SK-N-SH treated with all-trans-retinoic acid at 6 μM for 48 hours (cell line): ENCODE measurements around the gene IL17RB.

ENCODE experiments used
- ATAC-seq: fragments of 200-7000 bp; cut with Tn5 transposase; 3 replicates; pipeline ENCODE4 v1.9.1; 2020; ENCODE audit warnings: mild to moderate bottlenecking, moderate library complexity
- ARNTL ChIP-seq: fragments of 450-650 bp; formaldehyde crosslinking; IDR thresholded peaks from 2 replicates; pipeline ENCODE4 v1.5.0; 2020; ENCODE audit warnings: low read depth, mild to moderate bottlenecking, moderate library complexity, borderline replicate concordance
- BACH2 ChIP-seq: fragments of 250-450 bp; sonication (Bioruptor Pico); IDR thresholded peaks from 2 replicates; pipeline ENCODE4 v1.9.0; 2021; ENCODE audit warnings: mild to moderate bottlenecking, borderline replicate concordance
- CREB5 ChIP-seq: fragments of 250-450 bp; sonication (Bioruptor Pico); IDR thresholded peaks from 2 replicates; pipeline ENCODE4 v1.5.1; 2020; ENCODE audit warnings: low read depth, mild to moderate bottlenecking, moderate library complexity
- CSDC2 ChIP-seq: fragments of 250-450 bp; sonication (Bioruptor Pico); IDR thresholded peaks from 2 replicates; pipeline ENCODE4 v1.5.0; 2020; ENCODE audit warnings: mild to moderate bottlenecking, moderate library complexity
- CSRNP3 ChIP-seq: fragments of 250-450 bp; sonication (Bioruptor Pico); IDR thresholded peaks from 2 replicates; pipeline ENCODE4 v1.5.1; 2021; ENCODE audit warnings: mild to moderate bottlenecking, moderate library complexity
- ESRRG ChIP-seq: fragments of 250-450 bp; sonication (Bioruptor Pico); IDR thresholded peaks from 2 replicates; pipeline ENCODE4 v1.6.1; 2021; ENCODE audit warnings: mild to moderate bottlenecking
- GLIS3 ChIP-seq: fragments of 250-450 bp; sonication (Bioruptor Pico); IDR thresholded peaks from 2 replicates; pipeline ENCODE4 v1.5.0; 2020; ENCODE audit warnings: mild to moderate bottlenecking, moderate library complexity
- ISL1 ChIP-seq: fragments of 250-450 bp; sonication (Bioruptor Pico); IDR thresholded peaks from 2 replicates; pipeline ENCODE4 v2.1.2; 2022; ENCODE audit warnings: mild to moderate bottlenecking, moderate library complexity
- OSR1 ChIP-seq: fragments of 250-450 bp; sonication (Bioruptor Pico); IDR thresholded peaks from 2 replicates; pipeline ENCODE4 v1.8.0; 2022; ENCODE audit warnings: moderate library complexity, mild to moderate bottlenecking, inconsistent platforms
- POU6F1 ChIP-seq: fragments of 250-450 bp; sonication (Bioruptor Pico); IDR thresholded peaks from 2 replicates; pipeline ENCODE4 v1.8.0; 2021; ENCODE audit warnings: low read depth, mild to moderate bottlenecking, moderate library complexity, borderline replicate concordance
- PPARA ChIP-seq: fragments of 250-450 bp; sonication (Bioruptor Pico); IDR thresholded peaks from 2 replicates; pipeline ENCODE4 v1.5.0; 2020; ENCODE audit warnings: mild to moderate bottlenecking, borderline replicate concordance
- RARB ChIP-seq: fragments of 250-450 bp; sonication (Bioruptor Pico); IDR thresholded peaks from 2 replicates; pipeline ENCODE4 v1.8.0; 2021; ENCODE audit warnings: mild to moderate bottlenecking, moderate library complexity
- SNAI2 ChIP-seq: fragments of 250-450 bp; sonication (Bioruptor Pico); IDR thresholded peaks from 2 replicates; pipeline ENCODE4 v1.5.0; 2020; ENCODE audit warnings: mild to moderate bottlenecking, moderate library complexity
- TCF4 ChIP-seq: fragments of 250-450 bp; sonication (Bioruptor Pico); IDR thresholded peaks from 2 replicates; pipeline ENCODE4 v1.8.0; 2021; ENCODE audit warnings: mild to moderate bottlenecking, moderate library complexity, borderline replicate concordance
- TOX ChIP-seq: fragments of 250-450 bp; sonication (Bioruptor Pico); IDR thresholded peaks from 2 replicates; pipeline ENCODE4 v1.8.0; 2021; ENCODE audit warnings: mild to moderate bottlenecking, moderate library complexity, borderline replicate concordance
- TSHZ2 ChIP-seq: fragments of 250-450 bp; sonication (Bioruptor Pico); IDR thresholded peaks from 2 replicates; pipeline ENCODE4 v1.5.0; 2020; ENCODE audit warnings: mild to moderate bottlenecking, moderate library complexity
- ZFP30 ChIP-seq: fragments of 450-650 bp; formaldehyde crosslinking; IDR thresholded peaks from 2 replicates; pipeline ENCODE4 v1.5.0; 2022; ENCODE audit warnings: mild to moderate bottlenecking, moderate library complexity
- ZNF565 ChIP-seq: fragments of 450-650 bp; formaldehyde crosslinking; conservative IDR thresholded peaks from 2 replicates; pipeline ENCODE4 v1.5.0; 2020; ENCODE audit warnings: low read depth, mild to moderate bottlenecking, moderate library complexity
- ZNF70 ChIP-seq: fragments of 450-650 bp; formaldehyde crosslinking; IDR thresholded peaks from 2 replicates; pipeline ENCODE4 v1.5.0; 2020; ENCODE audit warnings: mild to moderate bottlenecking, moderate library complexity
- ZNF8 ChIP-seq: fragments of 450-650 bp; formaldehyde crosslinking; IDR thresholded peaks from 2 replicates; pipeline ENCODE4 v1.5.0; 2020; ENCODE audit warnings: mild to moderate bottlenecking, moderate library complexity

IL17RB gene

GRCh38 chr3:53800041-53800906, 46.1 kb upstream of the IL17RB start:
- ATAC-seq = no peak
- TF ChIP-seq BACH2 (no peak), OSR1 (no peak), ZNF565 (CRISPR knock-in tag) (no peak), TOX (no peak)

- ATAC-seq = no peak
- TF ChIP-seq CSDC2 (CRISPR knock-in tag) (no peak), CSRNP3 (CRISPR knock-in tag) (no peak), ARNTL (CRISPR knock-in tag) (no peak), PPARA (CRISPR knock-in tag) (no peak), ZFP30 (CRISPR knock-in tag) (no peak), TSHZ2 (CRISPR knock-in tag) (no peak), ISL1 (no peak), POU6F1 (no peak), GLIS3 (CRISPR knock-in tag) (no peak), TOX (no peak), ESRRG (CRISPR knock-in tag) (no peak), ZNF70 (CRISPR knock-in tag) (no peak)
These were observed 45.0 kb upstream of the IL17RB start for GRCh38 chr3:53801319-53801718.

GRCh38 chr3:53802256-53802880, 44.0 kb upstream of the IL17RB start:
- no peak for ATAC-seq

More at GRCh38 chr3:53802256-53802880, 44.0 kb upstream of the IL17RB start:
- TF ChIP-seq TOX (no peak), ZFP30 (CRISPR knock-in tag) (no peak), CREB5 (CRISPR knock-in tag) (no peak), CSRNP3 (CRISPR knock-in tag) (no peak), POU6F1 (no peak), SNAI2 (CRISPR knock-in tag) (no peak), ZNF8 (CRISPR knock-in tag) (no peak), TSHZ2 (CRISPR knock-in tag) (no peak), RARB (no peak), GLIS3 (CRISPR knock-in tag) (no peak), ESRRG (CRISPR knock-in tag) (no peak), CSDC2 (CRISPR knock-in tag) (no peak), OSR1 (no peak), ZNF70 (CRISPR knock-in tag) (no peak), ARNTL (CRISPR knock-in tag) (no peak), TCF4 (CRISPR knock-in tag) (no peak), BACH2 (no peak)
